C1 segment of cervical spinal cord (tissue), 14 donors: Measurements from ENCODE around the gene PFKM.

Source experiments
- DNase-seq, 14 donors: peaks; one replicate each; lab custom pipeline; 2025; lab: John Stamatoyannopoulos, UW

Gene PFKM

DNA sequence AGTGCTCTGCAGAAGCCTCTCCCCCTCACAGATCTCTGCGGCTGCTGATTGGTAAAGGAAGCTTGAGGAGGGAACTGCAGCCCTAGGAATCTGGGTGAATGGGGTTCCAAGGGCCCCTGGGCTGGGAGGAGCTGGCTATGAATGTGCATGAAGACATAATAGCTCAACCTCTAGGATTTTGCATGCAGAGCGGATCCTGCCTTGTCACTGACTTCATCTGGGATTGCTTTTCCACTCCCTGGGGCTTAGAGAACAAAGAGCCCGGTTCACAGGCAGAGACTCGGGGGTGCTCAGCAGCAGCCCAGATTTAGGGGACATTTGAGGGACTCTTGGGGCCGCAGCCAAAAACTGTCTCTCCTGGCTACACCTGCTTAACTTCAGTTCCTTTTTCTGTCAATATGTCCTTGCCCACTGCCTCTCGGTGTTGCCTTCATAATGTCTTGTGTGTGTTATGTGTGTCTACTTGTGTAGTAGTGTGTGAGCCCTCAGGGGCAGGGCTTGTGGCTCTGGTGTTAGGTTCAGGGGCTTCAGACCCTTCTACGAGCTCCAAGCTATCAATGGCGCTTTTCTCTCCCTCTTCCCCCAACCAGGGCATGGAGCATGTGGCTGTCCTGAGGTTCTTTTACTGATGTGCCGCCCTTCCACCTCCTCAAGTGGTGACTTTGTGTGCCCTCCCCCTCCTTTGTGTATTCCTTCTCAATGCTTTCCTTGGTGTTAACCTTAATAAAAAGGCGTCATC, 66.2 kb downstream of the PFKM start:
- peak in 1 of 14 donors; percentile 62 for DNase-seq

DNA sequence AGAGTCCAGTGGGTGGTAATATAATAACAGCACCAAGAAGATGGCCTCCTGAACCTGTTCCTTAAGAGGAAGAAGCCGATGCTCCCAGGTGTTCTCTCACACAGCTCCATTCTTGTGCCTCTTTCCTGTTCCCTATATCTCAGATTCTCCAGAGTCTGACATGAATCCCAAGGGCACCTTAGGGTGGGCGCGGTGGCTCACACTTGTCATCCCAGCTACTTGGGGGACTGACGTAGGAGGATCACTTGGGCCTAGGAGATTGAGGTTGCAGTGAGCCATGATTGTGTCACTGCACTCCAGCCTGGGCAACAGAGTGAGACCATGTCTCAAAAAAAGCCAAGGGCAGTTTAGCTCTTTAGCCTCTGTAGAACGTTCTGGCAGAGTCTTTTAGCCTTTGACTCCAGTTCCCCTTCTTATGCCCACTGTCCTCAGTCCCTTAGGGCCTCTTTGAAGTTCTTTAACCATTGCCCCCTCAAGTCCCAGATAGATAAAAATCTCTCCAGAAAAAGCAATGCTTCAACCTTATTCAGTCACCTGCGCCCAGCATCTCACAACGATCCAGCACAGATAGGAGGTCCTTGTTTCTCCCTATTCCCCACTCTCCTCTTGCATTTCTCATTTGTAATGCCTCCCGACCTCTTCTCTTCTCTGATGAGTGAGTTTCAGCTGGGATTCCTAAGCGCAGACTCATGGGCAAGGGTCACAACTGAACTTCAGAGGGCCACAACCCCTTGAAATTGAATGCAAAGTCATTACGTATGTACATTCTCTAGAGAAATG, 68.9 kb downstream of the PFKM start:
- no peak for DNase-seq

DNA sequence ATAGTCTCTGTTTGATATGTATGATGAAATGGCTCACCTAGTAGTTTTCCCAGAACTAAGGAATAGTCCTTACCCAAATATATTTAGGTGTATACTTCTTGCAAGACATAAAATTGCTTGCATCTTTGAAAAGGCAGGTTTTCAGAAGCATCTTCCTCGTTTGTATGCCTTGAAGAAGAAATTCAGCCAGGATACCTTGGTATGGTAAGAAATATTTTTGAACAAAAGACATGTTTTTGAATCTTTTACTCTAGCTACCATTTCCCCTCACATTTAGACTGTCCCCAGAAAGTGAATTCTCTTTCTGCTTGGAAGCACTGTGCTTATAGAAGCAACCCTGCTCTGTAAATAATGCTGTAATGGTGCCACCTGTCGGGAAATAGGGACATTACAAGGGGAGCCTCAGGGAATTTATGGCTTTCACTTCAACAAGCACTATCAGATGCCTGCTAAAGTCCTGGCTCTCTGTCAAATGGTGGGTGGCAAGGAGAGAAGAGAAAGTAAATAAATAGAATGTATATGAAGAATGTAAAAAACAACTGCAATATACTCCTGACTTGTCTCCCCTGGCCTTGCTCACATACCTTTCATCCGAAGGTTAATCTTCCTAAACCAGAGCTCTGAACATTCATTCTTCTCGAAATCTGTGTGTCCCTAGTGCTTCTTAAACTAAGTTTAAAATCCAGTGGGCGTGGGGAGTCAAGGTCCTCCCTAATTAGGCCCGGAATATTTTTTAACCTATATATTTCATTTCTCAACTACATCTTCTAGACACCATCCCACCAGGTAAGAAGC, 70.4 kb downstream of the PFKM start:
- peak in 9 of 14 donors; percentile 20 to 67 (median 34) for DNase-seq

GRCh38 chr12:48191096-48191495, 71.9 kb downstream of the PFKM start:
- no peak for DNase-seq

- no peak for DNase-seq
These were observed 73.7 kb downstream of the PFKM start for GRCh38 chr12:48192861-48193260.

DNA sequence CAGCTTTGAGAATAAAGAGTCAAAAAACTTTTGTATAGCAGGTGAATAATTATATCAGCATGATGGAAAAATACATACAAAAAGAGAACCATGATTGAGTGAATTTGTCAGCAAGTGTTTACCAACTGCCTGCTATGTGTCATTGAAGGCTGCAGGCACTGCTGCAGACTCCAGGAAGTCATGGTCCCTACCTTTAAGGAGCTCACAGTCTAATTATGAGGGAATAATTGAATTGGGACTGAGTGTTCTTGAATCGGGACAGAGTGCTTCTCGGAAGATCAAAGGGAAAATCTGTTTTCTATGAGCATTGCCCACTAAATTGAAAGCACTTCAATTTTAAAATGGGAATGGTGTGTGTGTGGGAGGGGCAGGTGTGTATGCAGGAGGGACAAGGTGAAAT, 74.5 kb downstream of the PFKM start:
- DNase-seq, result no peak

- no peak for DNase-seq
These were observed 75.6 kb downstream of the PFKM start for GRCh38 chr12:48194799-48195201.
